ENCODE data around the gene ZNF200.
A peak's percentile ranks its signal among the peaks of the same experiment; 100 is the strongest.

The ZNF200 gene, protein sequence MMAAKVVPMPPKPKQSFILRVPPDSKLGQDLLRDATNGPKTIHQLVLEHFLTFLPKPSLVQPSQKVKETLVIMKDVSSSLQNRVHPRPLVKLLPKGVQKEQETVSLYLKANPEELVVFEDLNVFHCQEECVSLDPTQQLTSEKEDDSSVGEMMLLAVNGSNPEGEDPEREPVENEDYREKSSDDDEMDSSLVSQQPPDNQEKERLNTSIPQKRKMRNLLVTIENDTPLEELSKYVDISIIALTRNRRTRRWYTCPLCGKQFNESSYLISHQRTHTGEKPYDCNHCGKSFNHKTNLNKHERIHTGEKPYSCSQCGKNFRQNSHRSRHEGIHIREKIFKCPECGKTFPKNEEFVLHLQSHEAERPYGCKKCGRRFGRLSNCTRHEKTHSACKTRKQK

DNA sequence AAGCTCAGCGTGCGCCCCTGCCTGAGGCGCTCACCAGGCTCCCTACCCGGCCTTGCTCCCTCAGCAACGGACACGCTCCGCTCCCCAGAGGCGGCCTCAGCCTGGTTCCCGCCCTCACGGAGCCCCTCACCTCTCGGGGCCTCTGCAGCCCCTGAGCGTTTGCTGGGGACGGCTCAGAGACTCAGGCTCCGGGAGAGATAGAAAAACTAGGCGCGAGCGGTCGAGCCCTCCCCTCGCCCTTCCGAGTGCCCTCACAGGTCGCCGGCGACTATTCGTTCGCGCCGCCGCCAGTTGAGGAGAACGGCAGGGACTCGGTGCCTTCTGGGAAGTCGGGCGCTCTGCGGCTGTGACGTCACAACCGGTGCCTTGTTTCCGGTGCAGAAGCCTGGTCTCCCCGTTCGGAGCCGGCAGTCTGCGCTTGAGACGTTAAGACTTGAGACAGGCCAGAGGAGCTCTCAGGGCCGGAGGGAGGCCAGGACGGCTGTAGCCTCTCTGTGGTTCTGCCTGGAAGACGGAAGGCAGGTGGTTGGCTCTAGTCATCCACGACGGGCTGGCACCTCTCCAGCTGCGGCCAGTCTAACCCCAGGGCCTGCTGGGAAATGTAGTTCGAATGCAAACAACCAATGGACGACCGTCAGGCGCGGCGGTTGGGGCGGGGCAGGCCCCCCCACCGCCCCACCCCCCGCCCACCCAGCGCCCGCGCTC lies at the start of gene ZNF200:
ZNF200 (minus strand) TSS at position 302 of the 705 bp plus-strand sequence. CDS start 1,403 bp downstream, outside the sequence.
- ATAC-seq = peak; percentile 99
- TF ChIP-seq TOX (CRISPR knock-in tag; IDR thresholded peaks at IDR 0.05; ENCODE audit: borderline replicate concordance) (no peak), PPARA (CRISPR knock-in tag; IDR thresholded peaks at IDR 0.05; ENCODE audit: borderline replicate concordance) (no peak)
- TF ChIP-seq, protein P1, sequence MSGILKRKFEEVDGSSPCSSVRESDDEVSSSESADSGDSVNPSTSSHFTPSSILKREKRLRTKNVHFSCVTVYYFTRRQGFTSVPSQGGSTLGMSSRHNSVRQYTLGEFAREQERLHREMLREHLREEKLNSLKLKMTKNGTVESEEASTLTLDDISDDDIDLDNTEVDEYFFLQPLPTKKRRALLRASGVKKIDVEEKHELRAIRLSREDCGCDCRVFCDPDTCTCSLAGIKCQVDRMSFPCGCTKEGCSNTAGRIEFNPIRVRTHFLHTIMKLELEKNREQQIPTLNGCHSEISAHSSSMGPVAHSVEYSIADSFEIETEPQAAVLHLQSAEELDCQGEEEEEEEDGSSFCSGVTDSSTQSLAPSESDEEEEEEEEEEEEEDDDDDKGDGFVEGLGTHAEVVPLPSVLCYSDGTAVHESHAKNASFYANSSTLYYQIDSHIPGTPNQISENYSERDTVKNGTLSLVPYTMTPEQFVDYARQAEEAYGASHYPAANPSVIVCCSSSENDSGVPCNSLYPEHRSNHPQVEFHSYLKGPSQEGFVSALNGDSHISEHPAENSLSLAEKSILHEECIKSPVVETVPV (CRISPR knock-in tag; IDR thresholded peaks at IDR 0.05) = no peak

DNA sequence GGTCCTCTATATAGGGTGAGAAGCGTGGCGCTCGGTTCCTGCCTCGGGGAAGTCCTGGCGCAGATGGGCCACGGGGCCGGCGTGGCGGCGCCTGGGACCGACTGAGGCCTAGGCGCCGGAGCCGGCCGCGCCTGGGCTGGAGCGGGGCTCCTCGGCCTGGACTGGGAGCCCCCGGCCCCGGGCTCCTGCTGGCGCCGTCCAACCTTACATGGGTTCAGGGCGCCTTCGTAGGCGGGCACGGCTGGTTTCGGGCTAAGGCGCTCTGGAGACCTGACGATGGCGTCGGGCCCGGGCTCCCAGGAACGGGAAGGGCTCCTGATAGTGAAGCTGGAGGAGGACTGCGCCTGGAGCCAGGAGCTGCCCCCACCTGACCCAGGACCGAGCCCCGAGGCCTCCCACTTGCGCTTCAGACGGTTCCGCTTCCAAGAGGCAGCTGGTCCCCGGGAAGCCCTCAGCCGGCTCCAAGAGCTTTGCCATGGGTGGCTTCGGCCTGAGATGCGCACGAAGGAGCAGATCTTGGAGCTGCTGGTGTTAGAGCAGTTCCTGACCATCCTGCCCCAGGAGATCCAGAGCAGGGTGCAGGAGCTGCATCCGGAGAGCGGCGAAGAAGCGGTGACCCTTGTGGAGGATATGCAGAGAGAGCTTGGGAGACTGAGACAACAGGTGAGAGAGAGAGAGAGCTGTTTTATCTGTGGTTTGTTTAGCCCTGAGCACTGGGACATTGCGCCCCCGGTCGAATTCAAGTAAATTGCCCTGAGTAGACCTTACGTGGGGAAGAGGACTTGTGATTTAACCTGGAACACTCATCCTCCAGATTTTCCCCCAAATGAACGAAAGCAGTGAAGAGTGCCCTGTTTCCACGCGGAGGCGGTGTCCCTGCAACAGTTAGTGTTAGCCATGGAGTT lies 48.8 kb upstream of the ZNF200 start:
- TF ChIP-seq CSDC2 (CRISPR knock-in tag; IDR thresholded peaks at IDR 0.05) = no peak
- TF ChIP-seq SNAI2 (CRISPR knock-in tag; IDR thresholded peaks at IDR 0.05) = no peak
- TF ChIP-seq ZFP30 (CRISPR knock-in tag; IDR thresholded peaks at IDR 0.05) = no peak
- no peak for TF ChIP-seq ZC3H10 (CRISPR knock-in tag; IDR thresholded peaks at IDR 0.05)
- TF ChIP-seq RARB (CRISPR knock-in tag; IDR thresholded peaks at IDR 0.05) = no peak
- TF ChIP-seq TOX (CRISPR knock-in tag; IDR thresholded peaks at IDR 0.05; ENCODE audit: borderline replicate concordance) = no peak
- no peak for TF ChIP-seq ESRRG (CRISPR knock-in tag; IDR thresholded peaks at IDR 0.05)
- TF ChIP-seq GLIS3 (CRISPR knock-in tag; IDR thresholded peaks at IDR 0.05) = no peak
- TF ChIP-seq, protein P2, sequence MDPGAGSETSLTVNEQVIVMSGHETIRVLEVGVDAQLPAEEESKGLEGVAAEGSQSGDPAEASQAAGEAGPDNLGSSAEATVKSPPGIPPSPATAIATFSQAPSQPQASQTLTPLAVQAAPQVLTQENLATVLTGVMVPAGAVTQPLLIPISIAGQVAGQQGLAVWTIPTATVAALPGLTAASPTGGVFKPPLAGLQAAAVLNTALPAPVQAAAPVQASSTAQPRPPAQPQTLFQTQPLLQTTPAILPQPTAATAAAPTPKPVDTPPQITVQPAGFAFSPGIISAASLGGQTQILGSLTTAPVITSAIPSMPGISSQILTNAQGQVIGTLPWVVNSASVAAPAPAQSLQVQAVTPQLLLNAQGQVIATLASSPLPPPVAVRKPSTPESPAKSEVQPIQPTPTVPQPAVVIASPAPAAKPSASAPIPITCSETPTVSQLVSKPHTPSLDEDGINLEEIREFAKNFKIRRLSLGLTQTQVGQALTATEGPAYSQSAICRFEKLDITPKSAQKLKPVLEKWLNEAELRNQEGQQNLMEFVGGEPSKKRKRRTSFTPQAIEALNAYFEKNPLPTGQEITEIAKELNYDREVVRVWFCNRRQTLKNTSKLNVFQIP (CRISPR knock-in tag; IDR thresholded peaks at IDR 0.05; ENCODE audit: borderline replicate concordance, low read depth) = no peak
- TF ChIP-seq ARNTL (CRISPR knock-in tag; IDR thresholded peaks at IDR 0.05; ENCODE audit: borderline replicate concordance, low read depth) = no peak
- TF ChIP-seq, protein P3, sequence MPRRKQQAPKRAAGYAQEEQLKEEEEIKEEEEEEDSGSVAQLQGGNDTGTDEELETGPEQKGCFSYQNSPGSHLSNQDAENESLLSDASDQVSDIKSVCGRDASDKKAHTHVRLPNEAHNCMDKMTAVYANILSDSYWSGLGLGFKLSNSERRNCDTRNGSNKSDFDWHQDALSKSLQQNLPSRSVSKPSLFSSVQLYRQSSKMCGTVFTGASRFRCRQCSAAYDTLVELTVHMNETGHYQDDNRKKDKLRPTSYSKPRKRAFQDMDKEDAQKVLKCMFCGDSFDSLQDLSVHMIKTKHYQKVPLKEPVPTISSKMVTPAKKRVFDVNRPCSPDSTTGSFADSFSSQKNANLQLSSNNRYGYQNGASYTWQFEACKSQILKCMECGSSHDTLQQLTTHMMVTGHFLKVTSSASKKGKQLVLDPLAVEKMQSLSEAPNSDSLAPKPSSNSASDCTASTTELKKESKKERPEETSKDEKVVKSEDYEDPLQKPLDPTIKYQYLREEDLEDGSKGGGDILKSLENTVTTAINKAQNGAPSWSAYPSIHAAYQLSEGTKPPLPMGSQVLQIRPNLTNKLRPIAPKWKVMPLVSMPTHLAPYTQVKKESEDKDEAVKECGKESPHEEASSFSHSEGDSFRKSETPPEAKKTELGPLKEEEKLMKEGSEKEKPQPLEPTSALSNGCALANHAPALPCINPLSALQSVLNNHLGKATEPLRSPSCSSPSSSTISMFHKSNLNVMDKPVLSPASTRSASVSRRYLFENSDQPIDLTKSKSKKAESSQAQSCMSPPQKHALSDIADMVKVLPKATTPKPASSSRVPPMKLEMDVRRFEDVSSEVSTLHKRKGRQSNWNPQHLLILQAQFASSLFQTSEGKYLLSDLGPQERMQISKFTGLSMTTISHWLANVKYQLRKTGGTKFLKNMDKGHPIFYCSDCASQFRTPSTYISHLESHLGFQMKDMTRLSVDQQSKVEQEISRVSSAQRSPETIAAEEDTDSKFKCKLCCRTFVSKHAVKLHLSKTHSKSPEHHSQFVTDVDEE (CRISPR knock-in tag; IDR thresholded peaks at IDR 0.05) = no peak
- TF ChIP-seq, protein P1 (CRISPR knock-in tag; IDR thresholded peaks at IDR 0.05) = no peak
- ATAC-seq = no peak

DNA sequence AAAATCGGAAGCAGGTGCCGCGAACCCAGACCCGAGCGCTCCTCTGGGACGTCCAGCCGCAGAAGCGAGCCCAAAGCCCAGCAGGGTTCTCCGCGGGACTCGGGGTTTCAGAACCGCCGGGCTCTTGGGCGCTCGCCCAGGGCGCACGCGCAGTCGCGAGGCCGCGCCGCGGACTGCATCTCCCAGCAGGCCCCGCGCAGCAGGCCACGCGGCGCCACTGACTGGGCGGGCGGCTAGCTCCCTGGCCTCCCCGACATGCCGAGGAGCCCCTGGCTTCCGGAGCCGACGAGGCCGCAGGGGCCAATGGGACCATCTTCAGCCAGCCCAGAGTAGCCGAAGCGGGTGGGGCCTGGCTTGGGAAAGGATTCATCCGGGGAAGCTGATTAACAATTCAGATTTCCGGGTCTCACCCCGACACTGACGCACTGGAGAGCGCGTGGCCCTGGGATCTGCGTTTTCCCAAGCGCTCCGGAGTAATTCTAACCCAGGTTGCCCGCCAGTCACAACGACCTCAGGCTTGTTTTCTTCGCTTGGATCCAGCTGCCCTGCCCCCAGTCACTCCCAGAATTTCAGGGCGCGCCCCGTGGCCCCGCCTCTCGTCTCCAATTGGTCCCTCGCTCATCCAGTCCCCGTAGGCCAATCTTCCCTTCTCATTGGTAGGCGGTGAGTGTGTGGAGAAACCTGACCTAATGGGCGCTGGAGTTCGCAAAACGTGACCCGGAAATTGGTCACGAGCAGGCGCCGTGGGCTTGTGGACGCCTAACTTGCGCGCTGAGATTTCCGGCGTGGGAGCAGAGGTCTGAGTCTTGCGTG lies 48.0 kb upstream of the ZNF200 start, which contains the start of gene ZNF263:
ZNF263 (plus strand) TSS at position 762 of the 813 bp plus-strand sequence. CDS start 328 bp downstream, outside the sequence.
- peak; percentile 93 for ATAC-seq
- TF ChIP-seq, protein P3 (CRISPR knock-in tag; IDR thresholded peaks at IDR 0.05) = no peak
- TF ChIP-seq BACH2 (CRISPR knock-in tag; IDR thresholded peaks at IDR 0.05; ENCODE audit: borderline replicate concordance) (no peak), ZFP30 (CRISPR knock-in tag; IDR thresholded peaks at IDR 0.05) (no peak), TOX (CRISPR knock-in tag; IDR thresholded peaks at IDR 0.05; ENCODE audit: borderline replicate concordance) (no peak), TCF4 (CRISPR knock-in tag; IDR thresholded peaks at IDR 0.05; ENCODE audit: borderline replicate concordance) (no peak), RARB (CRISPR knock-in tag; IDR thresholded peaks at IDR 0.05) (no peak), ZC3H10 (CRISPR knock-in tag; IDR thresholded peaks at IDR 0.05) (no peak), ESRRG (CRISPR knock-in tag; IDR thresholded peaks at IDR 0.05) (no peak), GLIS3 (CRISPR knock-in tag; IDR thresholded peaks at IDR 0.05) (no peak), ZNF70 (CRISPR knock-in tag; IDR thresholded peaks at IDR 0.05) (no peak), CSDC2 (CRISPR knock-in tag; IDR thresholded peaks at IDR 0.05) (no peak), ISL1 (CRISPR knock-in tag; IDR thresholded peaks at IDR 0.05) (no peak), ARNTL (CRISPR knock-in tag; IDR thresholded peaks at IDR 0.05; ENCODE audit: borderline replicate concordance, low read depth) (no peak), ZNF8 (CRISPR knock-in tag; IDR thresholded peaks at IDR 0.05) (no peak), ZFP3 (CRISPR knock-in tag; IDR thresholded peaks at IDR 0.05) (no peak)
- TF ChIP-seq, protein P4, sequence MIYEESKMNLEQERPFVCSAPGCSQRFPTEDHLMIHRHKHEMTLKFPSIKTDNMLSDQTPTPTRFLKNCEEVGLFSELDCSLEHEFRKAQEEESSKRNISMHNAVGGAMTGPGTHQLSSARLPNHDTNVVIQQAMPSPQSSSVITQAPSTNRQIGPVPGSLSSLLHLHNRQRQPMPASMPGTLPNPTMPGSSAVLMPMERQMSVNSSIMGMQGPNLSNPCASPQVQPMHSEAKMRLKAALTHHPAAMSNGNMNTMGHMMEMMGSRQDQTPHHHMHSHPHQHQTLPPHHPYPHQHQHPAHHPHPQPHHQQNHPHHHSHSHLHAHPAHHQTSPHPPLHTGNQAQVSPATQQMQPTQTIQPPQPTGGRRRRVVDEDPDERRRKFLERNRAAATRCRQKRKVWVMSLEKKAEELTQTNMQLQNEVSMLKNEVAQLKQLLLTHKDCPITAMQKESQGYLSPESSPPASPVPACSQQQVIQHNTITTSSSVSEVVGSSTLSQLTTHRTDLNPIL (CRISPR knock-in tag; IDR thresholded peaks at IDR 0.05; ENCODE audit: low read depth) = no peak

Data from SK-N-SH treated with all-trans-retinoic acid at 6 μM for 48 hours (cell line).